ENCODE measurements around the gene GRM8.

GRM8 gene

DNA sequence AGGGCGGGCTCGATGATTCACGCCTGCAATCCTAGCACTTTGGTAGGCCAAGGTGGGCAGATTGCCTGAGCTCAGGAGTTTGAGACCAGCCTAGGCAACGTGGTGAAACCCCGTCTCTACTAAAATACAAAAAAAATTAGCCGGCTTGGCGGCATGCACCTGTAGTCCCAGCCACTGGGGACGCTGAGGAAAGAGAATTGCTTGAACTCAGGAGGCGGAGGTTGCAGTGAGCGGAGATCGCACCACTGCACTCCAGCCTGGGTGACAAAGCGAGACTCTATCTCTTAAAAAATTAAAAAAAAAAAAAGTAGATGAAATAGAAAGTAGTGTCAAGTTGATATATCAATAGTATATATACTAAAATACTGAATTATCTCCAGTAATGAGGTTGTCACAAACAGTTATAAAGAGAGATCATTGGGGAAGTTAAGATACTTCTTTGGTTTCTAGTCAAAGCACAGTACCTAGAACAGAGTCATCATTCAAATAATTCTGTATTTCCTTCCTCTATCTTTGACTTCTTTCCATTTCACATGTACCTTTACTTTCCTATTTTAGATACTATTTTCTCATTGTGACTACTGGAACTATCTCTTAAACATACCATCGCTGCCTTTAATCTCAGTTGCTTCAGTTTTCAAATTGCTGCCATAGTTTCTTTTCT is 491.7 kb downstream of the GRM8 start:
- Mint-ChIP-seq H3K4me3 (no peak overlapping the region), H3K9me3 (no peaks in the 10 kb centered on the region), H3K36me3 (ENCODE audit: low read depth) (no peaks in the 10 kb centered on the region), H3K4me1 (ENCODE audit: low read depth) (no peaks in the 10 kb centered on the region), H3K27me3 (no peaks in the 10 kb centered on the region), H3K27ac (no peak overlapping the region)
- intact Hi-C loops (cut with micrococcal nuclease) = no loop called here

DNA sequence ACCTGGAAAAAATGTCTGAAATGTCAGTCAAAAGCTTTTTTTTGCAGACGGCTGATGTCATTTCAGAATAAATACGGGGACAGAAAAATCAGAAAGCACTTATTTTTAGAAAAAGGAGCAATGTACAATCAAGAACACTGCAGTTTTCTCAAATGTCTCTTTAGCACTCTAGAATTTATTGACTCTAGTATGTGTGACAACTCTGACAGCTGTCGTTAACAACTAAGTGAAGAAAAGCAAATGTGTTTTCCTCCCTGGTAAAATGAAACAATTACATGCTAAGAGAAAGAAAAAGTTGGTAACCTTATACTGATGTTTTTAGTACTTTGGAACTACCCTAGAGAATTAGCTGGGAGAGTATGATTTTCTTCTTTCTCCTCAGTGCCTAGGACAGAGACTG is 497.4 kb downstream of the GRM8 start:
- H3K4me3 Mint-ChIP-seq = no peak overlapping the region
- no peaks in the 10 kb centered on the region for H3K4me1 Mint-ChIP-seq (ENCODE audit: low read depth)
- intact Hi-C loops (cut with micrococcal nuclease) = no loop called here
- no peaks in the 10 kb centered on the region for H3K27me3 Mint-ChIP-seq
- no peaks in the 10 kb centered on the region for H3K36me3 Mint-ChIP-seq (ENCODE audit: low read depth)
- H3K9me3 Mint-ChIP-seq = no peaks in the 10 kb centered on the region
- H3K27ac Mint-ChIP-seq = no peak overlapping the region

DNA sequence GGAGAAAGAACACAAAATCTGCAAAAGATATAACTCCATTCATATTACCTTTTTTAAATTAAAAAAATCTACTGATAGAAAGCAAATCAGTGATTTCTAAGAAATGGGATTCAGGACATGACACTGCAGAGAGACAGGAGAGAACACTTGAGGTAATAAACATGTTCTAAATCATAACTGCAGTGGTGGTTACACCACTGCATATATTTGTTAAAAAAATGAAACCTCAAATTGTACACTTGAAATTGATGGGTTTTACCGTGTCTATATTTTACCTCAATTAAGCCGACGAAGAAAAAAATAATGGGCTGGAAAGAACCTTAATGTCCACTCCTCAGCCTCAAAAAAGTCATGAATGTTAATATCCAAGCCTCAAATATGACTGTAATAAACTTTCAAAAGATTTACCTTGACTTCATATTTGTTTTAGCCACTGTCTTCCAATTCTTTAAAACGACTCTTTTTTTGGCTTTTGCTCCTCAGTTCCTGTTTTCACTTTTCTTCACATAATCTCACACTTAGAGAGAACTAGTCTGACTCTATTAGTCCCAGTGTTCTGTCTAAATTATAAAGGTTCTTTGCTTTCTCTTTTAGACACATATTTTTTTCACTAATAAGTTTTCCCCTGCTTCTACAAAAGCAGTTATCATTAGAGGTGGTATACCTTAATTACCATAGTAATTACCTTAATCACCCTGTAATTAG is 502.4 kb downstream of the GRM8 start:
- Mint-ChIP-seq H3K4me3 (no peak overlapping the region), H3K9me3 (no peaks in the 10 kb centered on the region), H3K27ac (no peak overlapping the region), H3K27me3 (no peaks in the 10 kb centered on the region), H3K36me3 (ENCODE audit: low read depth) (no peaks in the 10 kb centered on the region), H3K4me1 (ENCODE audit: low read depth) (no peaks in the 10 kb centered on the region)
- intact Hi-C loops (cut with micrococcal nuclease) = no loop called here

DNA sequence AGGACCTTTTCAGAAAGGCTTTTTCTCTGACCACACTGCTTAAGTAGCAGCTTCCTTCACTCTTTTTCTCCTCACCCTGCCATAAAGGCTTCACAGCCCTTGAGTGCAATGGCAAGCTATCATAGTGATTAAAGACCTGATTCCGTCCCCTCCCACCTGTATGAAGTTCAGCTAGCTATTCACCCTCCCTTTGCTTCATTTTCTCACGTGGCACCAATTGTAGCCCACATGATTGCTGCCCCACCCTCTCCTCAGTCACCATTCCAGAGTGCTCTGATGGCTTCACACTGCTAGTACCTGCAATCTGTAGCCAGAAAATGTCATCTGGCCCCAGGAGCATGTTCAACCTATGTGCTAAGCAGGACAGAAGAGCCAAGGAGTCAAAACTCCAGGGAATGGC is 523.8 kb downstream of the GRM8 start:
- Mint-ChIP-seq H3K9me3 (peaks cover 7% of the 10 kb centered on the region), H3K36me3 (ENCODE audit: low read depth) (no peaks in the 10 kb centered on the region), H3K4me1 (ENCODE audit: low read depth) (no peaks in the 10 kb centered on the region), H3K27me3 (no peaks in the 10 kb centered on the region), H3K27ac (no peak overlapping the region), H3K4me3 (no peak overlapping the region)
- intact Hi-C loops (cut with micrococcal nuclease) = no loop called here

DNA sequence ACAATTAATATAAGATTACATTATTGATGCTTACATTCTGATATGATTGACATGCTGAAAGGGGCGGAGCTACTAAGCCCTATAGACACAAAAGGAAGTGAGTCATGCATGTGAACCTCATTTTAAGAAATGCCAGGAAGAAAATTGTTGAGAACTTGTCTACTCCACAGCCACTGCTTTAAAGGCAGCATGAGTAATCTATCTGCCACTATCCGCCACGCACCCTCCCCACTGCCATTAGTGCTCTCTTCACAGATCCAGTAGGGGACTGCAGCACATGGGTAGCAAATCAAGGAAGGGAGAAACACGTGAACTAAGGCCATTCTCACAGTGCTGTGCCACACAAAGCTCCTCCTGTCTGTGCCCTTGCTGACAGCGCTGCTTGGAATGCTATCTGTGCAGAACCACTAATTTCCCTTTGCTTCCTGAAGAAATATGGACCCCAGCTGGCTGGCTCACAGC is 524.8 kb downstream of the GRM8 start:
- Mint-ChIP-seq H3K9me3 (peaks cover 7% of the 10 kb centered on the region), H3K27me3 (no peaks in the 10 kb centered on the region), H3K4me1 (ENCODE audit: low read depth) (no peaks in the 10 kb centered on the region), H3K36me3 (ENCODE audit: low read depth) (no peaks in the 10 kb centered on the region), H3K27ac (no peak overlapping the region), H3K4me3 (no peak overlapping the region)
- intact Hi-C loops (cut with micrococcal nuclease) = no loop called here

DNA sequence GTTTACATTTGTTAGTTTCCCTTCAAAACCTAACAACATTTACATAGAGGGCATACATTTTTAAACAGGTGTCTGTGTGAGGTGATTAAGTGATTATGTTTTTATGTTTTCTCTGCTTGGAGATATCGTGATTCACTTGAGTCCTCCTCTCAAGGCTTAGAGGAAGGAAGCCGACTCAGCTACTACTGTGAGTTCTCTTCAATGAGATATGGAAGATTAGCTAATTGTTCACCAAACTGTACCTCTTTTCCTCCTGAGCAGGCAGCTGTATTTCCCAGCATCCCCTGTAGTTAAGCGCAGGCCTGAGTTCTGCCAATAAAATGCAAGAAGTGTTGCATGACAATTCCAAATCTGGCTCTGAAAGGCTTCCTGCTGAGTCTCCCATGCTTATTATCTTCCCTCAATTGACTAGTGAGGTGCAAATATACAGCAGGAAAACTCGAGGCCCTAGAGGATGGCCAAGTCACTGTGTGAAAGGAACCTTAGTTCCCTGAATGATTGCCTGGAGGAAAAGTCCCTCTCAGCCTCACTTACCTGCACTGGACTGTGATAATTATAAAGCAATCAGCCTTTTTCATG is 528.7 kb downstream of the GRM8 start:
- Mint-ChIP-seq H3K4me3 (no peak overlapping the region), H3K27ac (no peak overlapping the region), H3K9me3 (peaks cover 7% of the 10 kb centered on the region), H3K4me1 (ENCODE audit: low read depth) (no peaks in the 10 kb centered on the region), H3K36me3 (ENCODE audit: low read depth) (no peaks in the 10 kb centered on the region), H3K27me3 (no peaks in the 10 kb centered on the region)
- intact Hi-C loops (cut with micrococcal nuclease) = no loop called here

DNA sequence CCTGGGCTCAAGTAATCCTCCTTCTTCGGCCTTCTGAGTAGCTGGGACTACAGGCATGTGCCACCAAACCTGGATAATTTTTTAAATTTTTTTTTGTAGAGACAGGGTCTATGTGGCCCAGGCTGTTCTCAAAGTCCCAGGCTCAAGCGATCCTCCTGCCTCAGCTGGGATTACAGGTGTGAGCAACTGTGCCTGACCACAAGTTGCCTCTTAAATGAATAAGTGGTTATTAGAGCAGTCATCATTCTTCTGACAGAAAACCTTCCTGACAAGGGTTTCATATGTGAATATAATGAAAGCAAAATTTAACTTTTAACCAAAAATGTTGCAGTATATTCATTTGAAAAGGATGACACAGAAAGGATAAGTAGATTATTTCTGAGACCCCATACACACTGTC is 532.5 kb downstream of the GRM8 start:
- Mint-ChIP-seq H3K27me3 (no peaks in the 10 kb centered on the region), H3K27ac (no peak overlapping the region), H3K9me3 (no peaks in the 10 kb centered on the region), H3K4me1 (ENCODE audit: low read depth) (no peaks in the 10 kb centered on the region), H3K4me3 (no peak overlapping the region), H3K36me3 (ENCODE audit: low read depth) (no peaks in the 10 kb centered on the region)
- intact Hi-C loops (cut with micrococcal nuclease) = no loop called here

DNA sequence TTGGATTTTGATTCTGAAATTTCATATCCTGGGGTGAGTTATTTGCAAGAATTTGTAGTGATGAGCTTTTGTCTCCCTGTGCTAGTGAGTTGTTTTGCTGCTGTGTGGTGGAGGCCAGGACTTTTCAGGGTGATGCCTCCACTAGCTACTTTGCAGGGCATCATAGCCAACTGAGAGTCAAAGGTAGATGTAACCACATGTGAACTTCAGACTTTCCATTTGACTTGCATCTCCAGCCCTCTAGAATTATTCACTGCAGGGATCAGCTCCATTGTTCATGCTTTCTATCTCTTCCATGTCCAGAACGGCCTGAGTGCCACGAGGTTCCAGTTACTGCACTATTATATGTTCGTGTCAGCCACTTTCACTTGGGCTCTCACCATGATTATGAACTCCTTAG is 534.3 kb downstream of the GRM8 start:
- H3K4me1 Mint-ChIP-seq (ENCODE audit: low read depth) = no peaks in the 10 kb centered on the region
- no peak overlapping the region for H3K27ac Mint-ChIP-seq
- no peaks in the 10 kb centered on the region for H3K36me3 Mint-ChIP-seq (ENCODE audit: low read depth)
- no peak overlapping the region for H3K4me3 Mint-ChIP-seq
- H3K27me3 Mint-ChIP-seq = no peaks in the 10 kb centered on the region
- H3K9me3 Mint-ChIP-seq = peaks cover 2% of the 10 kb centered on the region
- intact Hi-C loops (cut with micrococcal nuclease) = no loop called here

DNA sequence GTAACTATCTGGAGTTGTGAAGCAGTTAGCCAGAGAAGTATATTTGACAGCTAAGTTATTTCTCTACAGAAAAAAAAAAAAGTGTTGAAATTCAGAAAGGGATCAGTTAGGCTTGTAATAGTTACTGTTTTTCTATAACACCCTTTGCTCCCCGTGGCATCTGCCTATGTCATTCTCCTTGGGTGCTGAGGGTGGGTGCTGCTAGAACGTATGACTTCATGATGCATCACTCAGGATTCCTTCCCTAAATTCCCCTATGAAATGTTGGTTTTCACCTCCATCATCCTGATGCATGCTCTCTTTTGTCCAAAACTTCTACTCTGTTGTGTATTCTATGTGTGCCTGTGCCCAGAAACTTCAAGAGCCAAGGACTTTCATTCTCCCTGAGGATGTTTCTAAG is 536.4 kb downstream of the GRM8 start:
- Mint-ChIP-seq H3K36me3 (ENCODE audit: low read depth) (no peaks in the 10 kb centered on the region), H3K4me1 (ENCODE audit: low read depth) (no peaks in the 10 kb centered on the region), H3K27ac (no peak overlapping the region), H3K4me3 (no peak overlapping the region), H3K27me3 (peaks cover 2% of the 10 kb centered on the region), H3K9me3 (peaks cover 9% of the 10 kb centered on the region)
- intact Hi-C loops (cut with micrococcal nuclease) = no loop called here

DNA sequence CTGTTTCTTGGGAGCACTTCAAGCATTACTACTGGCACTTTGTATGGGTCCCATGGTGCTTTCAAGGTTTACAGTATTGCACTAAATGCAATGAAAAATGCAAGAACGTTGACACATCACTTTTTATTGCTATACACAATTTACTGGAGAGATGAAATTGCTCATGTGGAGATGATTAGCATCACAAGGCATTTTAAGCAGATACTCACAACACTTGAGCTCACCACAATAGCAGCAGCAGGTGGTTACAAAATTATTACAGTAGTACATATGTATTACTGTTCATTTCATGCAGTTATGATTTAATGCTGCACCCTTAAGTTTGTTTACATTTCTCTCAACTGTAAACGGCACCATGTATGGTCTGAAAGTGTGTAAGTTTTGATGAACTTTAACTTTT is 537.7 kb downstream of the GRM8 start:
- peaks cover 9% of the 10 kb centered on the region for H3K9me3 Mint-ChIP-seq
- H3K4me1 Mint-ChIP-seq (ENCODE audit: low read depth) = no peaks in the 10 kb centered on the region
- H3K4me3 Mint-ChIP-seq = no peak overlapping the region
- H3K27ac Mint-ChIP-seq = no peak overlapping the region
- no peaks in the 10 kb centered on the region for H3K36me3 Mint-ChIP-seq (ENCODE audit: low read depth)
- peaks cover 2% of the 10 kb centered on the region for H3K27me3 Mint-ChIP-seq
- intact Hi-C loops (cut with micrococcal nuclease) = no loop called here

DNA sequence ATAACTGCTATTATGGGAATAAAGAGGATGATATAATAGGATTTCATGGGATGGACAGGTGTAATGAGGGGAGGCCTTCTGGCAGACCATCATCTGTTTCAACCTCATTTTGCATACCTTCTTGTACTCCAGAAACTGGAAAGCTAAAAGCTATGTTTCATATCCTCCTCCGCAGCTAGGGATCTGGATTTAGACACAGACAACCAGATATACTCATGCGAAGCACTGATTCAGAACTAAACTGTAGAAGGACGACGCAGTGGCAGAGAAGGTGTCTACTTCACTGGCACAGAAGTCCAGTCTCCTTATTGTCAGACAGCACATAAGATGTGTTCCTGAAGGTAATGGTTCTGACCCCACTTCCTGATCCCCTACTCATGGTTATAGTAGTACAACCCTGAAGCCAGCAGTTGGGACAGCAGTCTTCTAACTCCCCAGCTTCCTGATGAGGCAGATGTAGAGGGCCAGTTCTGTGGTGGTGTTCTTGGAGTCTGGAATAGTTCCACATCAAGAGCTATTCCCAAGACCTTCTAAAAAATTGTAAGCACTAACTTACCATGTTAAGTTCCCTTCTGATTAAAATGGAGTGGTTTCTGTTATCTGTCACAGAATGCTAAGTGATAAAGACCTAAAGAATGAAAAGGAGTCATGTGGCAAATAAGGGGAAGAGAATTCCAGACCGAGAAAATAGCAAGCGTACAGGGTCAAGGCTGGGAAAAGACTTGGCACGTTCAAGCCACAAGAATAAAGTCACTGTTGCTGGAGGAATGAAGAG is 550.3 kb downstream of the GRM8 start:
- peaks cover 19% of the 10 kb centered on the region for H3K4me1 Mint-ChIP-seq (ENCODE audit: low read depth)
- H3K27me3 Mint-ChIP-seq = no peaks in the 10 kb centered on the region
- intact Hi-C loops (cut with micrococcal nuclease) = no loop called here
- H3K27ac Mint-ChIP-seq = peak overlapping the region; percentile 20
- H3K4me3 Mint-ChIP-seq = no peak overlapping the region
- no peaks in the 10 kb centered on the region for H3K36me3 Mint-ChIP-seq (ENCODE audit: low read depth)
- H3K9me3 Mint-ChIP-seq = no peaks in the 10 kb centered on the region

DNA sequence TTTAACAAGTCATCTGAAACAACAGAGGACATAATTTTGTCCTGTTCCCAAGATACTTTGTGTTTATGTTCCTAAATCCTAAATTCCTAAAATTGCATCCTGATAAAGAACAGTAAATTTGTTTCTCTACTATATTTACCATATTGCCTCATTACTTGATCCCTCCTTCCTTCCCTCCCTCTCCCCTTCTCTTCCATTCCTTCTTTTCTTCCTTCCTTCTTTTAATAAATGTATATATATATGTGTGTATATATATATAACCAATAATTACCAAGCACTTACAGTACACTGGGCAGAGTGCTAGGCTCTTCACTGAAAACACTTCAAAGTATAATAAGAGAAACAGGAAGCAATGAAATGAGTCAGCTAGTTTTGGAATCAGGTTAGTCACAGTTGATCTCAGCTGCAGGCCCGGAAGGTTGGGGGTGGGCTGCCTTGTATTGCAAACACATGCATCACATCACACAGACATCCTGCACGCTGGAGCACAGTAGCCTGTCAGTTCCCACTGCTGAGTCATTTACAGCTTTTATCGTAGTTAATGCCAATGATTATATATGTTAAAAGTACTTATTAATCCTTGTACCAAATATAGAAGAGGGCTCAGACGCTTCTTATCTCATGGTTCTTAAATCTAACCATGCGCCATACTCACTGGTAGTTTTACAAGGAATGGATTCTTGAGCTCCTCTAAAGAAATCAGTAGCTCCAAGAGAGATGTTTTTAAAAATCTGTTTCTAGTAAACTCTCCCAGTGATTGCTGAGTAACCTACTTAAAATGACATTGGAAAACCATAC is 551.7 kb downstream of the GRM8 start:
- Mint-ChIP-seq H3K4me3 (no peak overlapping the region), H3K27me3 (no peaks in the 10 kb centered on the region), H3K36me3 (ENCODE audit: low read depth) (no peaks in the 10 kb centered on the region), H3K9me3 (no peaks in the 10 kb centered on the region), H3K27ac (peak overlapping the region; percentile 20), H3K4me1 (ENCODE audit: low read depth) (peaks cover 33% of the 10 kb centered on the region)
- intact Hi-C loops (cut with micrococcal nuclease) = no loop called here

DNA sequence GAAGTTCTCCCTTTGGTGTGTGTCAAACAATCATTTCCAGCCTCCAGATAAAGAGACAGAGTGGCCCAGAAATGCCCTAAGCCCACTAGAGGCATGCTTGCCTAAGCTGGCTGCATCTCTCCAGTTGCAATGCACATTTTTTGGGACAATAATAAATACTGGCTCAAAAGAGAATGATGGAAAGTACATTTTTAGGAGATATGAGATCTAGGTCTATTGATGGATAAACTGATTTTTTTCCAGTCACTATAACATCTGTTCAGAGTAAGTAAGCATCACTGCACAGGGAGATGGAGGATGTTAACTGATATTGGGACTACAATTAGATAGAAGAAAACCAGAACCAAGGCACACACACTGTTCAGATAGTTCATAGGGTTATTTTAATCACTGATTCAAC is 553.0 kb downstream of the GRM8 start:
- no peak overlapping the region for H3K4me3 Mint-ChIP-seq
- peaks cover 40% of the 10 kb centered on the region for H3K4me1 Mint-ChIP-seq (ENCODE audit: low read depth)
- no peak overlapping the region for H3K27ac Mint-ChIP-seq
- intact Hi-C loops (cut with micrococcal nuclease) = no loop called here
- H3K27me3 Mint-ChIP-seq = no peaks in the 10 kb centered on the region
- no peaks in the 10 kb centered on the region for H3K36me3 Mint-ChIP-seq (ENCODE audit: low read depth)
- no peaks in the 10 kb centered on the region for H3K9me3 Mint-ChIP-seq
